ENCODE results near the gene RIBC1. TPM values are rescaled to one million over a fixed set of nuclear protein-coding genes. Genes with fewer than 3 reads are reported as not detected.

The RIBC1 gene
- total and polyA plus RNA-seq, 9 of the 15 experiments (the other 6 are each of a cell fraction or from before 2014, with no cell fraction given): 0.07 to 0.51 (median 0.44) TPM

DNA sequence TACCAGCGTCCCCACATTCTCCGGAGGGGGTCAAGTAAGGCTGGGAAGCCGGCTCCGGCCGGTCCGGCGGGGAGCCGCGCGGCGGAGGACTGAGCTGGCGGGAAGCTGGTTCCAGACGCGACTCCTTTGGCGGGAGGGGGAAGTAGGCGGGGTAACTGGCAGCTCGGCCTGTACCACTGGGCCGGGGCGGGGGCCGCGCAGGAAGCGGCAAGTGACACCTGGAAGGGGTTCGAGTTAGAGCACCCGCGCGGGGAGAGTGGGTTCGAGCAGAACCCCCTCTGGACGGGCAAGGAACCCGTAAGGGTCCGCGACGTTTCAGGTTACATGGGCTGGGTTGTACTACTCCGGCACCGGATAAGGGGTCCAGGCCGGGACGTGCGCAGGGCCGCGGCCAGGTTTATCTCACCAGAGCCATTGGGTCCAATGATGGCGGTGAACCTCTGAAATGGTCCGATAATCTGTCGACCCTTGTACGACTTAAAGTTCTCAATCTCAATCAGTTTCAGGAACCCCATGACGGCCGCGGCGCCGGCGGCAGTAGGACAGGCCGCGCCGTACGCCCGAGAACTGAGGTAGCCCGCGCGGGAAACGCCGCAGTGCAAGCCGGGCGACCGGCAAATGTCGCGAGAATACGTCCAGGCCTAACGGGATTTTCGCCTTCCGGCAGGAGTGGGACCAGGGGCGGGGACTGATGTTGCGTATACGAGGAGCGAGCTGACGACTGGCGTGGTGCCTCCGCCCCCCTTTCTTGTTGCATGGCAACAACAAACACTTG is 400 bp upstream of the RIBC1 start, which contains the start of gene SMC1A (continued):
- TF ChIP-seq ATF7 (IDR thresholded peaks at IDR 0.05): peak; percentile 99
- TF ChIP-seq POLR2H (tag; IDR thresholded peaks at IDR 0.05; ENCODE audit: low read depth): peak; percentile 90
- TF ChIP-seq, protein P1, sequence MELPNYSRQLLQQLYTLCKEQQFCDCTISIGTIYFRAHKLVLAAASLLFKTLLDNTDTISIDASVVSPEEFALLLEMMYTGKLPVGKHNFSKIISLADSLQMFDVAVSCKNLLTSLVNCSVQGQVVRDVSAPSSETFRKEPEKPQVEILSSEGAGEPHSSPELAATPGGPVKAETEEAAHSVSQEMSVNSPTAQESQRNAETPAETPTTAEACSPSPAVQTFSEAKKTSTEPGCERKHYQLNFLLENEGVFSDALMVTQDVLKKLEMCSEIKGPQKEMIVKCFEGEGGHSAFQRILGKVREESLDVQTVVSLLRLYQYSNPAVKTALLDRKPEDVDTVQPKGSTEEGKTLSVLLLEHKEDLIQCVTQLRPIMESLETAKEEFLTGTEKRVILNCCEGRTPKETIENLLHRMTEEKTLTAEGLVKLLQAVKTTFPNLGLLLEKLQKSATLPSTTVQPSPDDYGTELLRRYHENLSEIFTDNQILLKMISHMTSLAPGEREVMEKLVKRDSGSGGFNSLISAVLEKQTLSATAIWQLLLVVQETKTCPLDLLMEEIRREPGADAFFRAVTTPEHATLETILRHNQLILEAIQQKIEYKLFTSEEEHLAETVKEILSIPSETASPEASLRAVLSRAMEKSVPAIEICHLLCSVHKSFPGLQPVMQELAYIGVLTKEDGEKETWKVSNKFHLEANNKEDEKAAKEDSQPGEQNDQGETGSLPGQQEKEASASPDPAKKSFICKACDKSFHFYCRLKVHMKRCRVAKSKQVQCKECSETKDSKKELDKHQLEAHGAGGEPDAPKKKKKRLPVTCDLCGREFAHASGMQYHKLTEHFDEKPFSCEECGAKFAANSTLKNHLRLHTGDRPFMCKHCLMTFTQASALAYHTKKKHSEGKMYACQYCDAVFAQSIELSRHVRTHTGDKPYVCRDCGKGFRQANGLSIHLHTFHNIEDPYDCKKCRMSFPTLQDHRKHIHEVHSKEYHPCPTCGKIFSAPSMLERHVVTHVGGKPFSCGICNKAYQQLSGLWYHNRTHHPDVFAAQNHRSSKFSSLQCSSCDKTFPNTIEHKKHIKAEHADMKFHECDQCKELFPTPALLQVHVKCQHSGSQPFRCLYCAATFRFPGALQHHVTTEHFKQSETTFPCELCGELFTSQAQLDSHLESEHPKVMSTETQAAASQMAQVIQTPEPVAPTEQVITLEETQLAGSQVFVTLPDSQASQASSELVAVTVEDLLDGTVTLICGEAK (IDR thresholded peaks at IDR 0.05): peak; percentile 8; the same call in 1 of the 2 replicates
- TF ChIP-seq, protein P1 (CRISPR knock-in tag; IDR thresholded peaks at IDR 0.05): no peak
- no peak for TF ChIP-seq ILF3 (IDR thresholded peaks at IDR 0.05; ENCODE audit: borderline replicate concordance)
- peak; percentile 67 for TF ChIP-seq PHF20 (IDR thresholded peaks at IDR 0.05; ENCODE audit: partially characterized antibody)
- no peak for TF ChIP-seq HOMEZ (CRISPR knock-in tag; IDR thresholded peaks at IDR 0.05)
- TF ChIP-seq, protein P2, sequence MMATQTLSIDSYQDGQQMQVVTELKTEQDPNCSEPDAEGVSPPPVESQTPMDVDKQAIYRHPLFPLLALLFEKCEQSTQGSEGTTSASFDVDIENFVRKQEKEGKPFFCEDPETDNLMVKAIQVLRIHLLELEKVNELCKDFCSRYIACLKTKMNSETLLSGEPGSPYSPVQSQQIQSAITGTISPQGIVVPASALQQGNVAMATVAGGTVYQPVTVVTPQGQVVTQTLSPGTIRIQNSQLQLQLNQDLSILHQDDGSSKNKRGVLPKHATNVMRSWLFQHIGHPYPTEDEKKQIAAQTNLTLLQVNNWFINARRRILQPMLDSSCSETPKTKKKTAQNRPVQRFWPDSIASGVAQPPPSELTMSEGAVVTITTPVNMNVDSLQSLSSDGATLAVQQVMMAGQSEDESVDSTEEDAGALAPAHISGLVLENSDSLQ (IDR thresholded peaks at IDR 0.05): peak; percentile 51
- peak; percentile 80 for TF ChIP-seq TCF7L2 (IDR thresholded peaks at IDR 0.05; ENCODE audit: low read depth, low read length)
- TF ChIP-seq ZEB2 (IDR thresholded peaks at IDR 0.05): no peak
- TF ChIP-seq CREBBP (IDR thresholded peaks at IDR 0.05; ENCODE audit: low read depth, low read length): no peak
- TF ChIP-seq ETV1 (tag; conservative IDR thresholded peaks at IDR 0.05; ENCODE audit: low read depth): peak; percentile 83
- TF ChIP-seq BHLHE40 (IDR thresholded peaks at IDR 0.05; ENCODE audit: low read length): peak; percentile 58
- no peak for TF ChIP-seq ATF1 (CRISPR knock-in tag; IDR thresholded peaks at IDR 0.05)
- TF ChIP-seq ATF1 (tag; IDR thresholded peaks at IDR 0.05): peak; percentile 76
- TF ChIP-seq GTF2A2 (tag; IDR thresholded peaks at IDR 0.05): no peak
